Common myeloid progenitor, CD34-positive (primary cell): ENCODE results near the gene PTGES2.
"Not testable (repeated sequence)": the region's sequence is repeated elsewhere in the genome, so short reads cannot be mapped to it uniquely, and the experiment has no call there.

Experiments used
- CTCF ChIA-PET: fragments of 350-600 bp; sonication (Branson Sonifier 250); formaldehyde crosslinking; loops from one replicate; lab custom pipeline; 2021; ENCODE audit warnings: antibody characterized with exemption; lab: Charles Lee
- POLR2A ChIA-PET: fragments of 350-600 bp; sonication (Branson Sonifier 250); formaldehyde crosslinking; loops from one replicate; lab custom pipeline; 2021; ENCODE audit warnings: antibody characterized with exemption; lab: Charles Lee
- DNase-seq, 3 donors: peaks; one replicate each; pipeline versions ENCODE4 v3.0.0 to v3.0.0-alpha.2; 2013
- H3K27ac ChIP-seq, 2 experiments: 1 replicate in 1 of 2; 2 replicates in 1 of 2; pipeline ENCODE4 v1.7.0; 2013; ENCODE audit warnings: inconsistent platforms in 2 of 2, low read length in 2 of 2, mild to moderate bottlenecking in 2 of 2, low read depth in 1 of 2, moderate library complexity in 1 of 2; ENCODE audit not compliant: severe bottlenecking in 2 of 2, insufficient read depth in 1 of 2, poor library complexity in 1 of 2
- H3K27me3 ChIP-seq, 5 experiments: replicated peaks in 2 of 5; 1 replicate in 3 of 5; 2 replicates in 2 of 5; pipeline versions ENCODE4 v1.6.1 to v1.7.0; 2013; ENCODE audit warnings: low read length in 4 of 5, mild to moderate bottlenecking in 2 of 5, moderate library complexity in 2 of 5, inconsistent platforms in 1 of 5; ENCODE audit not compliant: insufficient read depth in 5 of 5, control insufficient read depth in 4 of 5
- H3K36me3 ChIP-seq, 4 experiments: 1 replicate in 2 of 4; 2 replicates in 2 of 4; pipeline versions ENCODE4 v1.6.1 to v1.7.0; 2013; ENCODE audit warnings: low read length in 3 of 4, control low read depth in 1 of 4, mild to moderate bottlenecking in 1 of 4; ENCODE audit not compliant: control insufficient read depth in 4 of 4, insufficient read depth in 4 of 4
- H3K4me1 ChIP-seq, 4 experiments: 1 replicate in 3 of 4; 2 replicates in 1 of 4; pipeline versions ENCODE4 v1.6.1 to v1.7.1; 2013; ENCODE audit warnings: low read length in 3 of 4, mild to moderate bottlenecking in 3 of 4, control low read depth in 1 of 4, inconsistent platforms in 1 of 4, moderate library complexity in 1 of 4; ENCODE audit not compliant: control insufficient read depth in 4 of 4, insufficient read depth in 4 of 4; ENCODE audit errors: control extremely low read depth in 1 of 4
- H3K4me3 ChIP-seq, 7 experiments: 1 replicate in 4 of 7; 2 replicates in 3 of 7; pipeline versions ENCODE4 v1.5.1 to v1.7.0; 2013; ENCODE audit warnings: mild to moderate bottlenecking in 7 of 7, low read length in 6 of 7, moderate library complexity in 6 of 7, inconsistent platforms in 2 of 7, low read depth in 2 of 7, control low read depth in 1 of 7; ENCODE audit not compliant: insufficient read depth in 4 of 7, control insufficient read depth in 1 of 7; ENCODE audit errors: extremely low read depth in 1 of 7
- H3K9me3 ChIP-seq, 5 experiments: 1 replicate in 4 of 5; 2 replicates in 1 of 5; pipeline versions ENCODE4 v1.6.1 to v1.7.1; 2013; ENCODE audit warnings: low read length in 4 of 5, mild to moderate bottlenecking in 2 of 5, inconsistent platforms in 1 of 5, low read depth in 1 of 5, moderate library complexity in 1 of 5; ENCODE audit not compliant: control insufficient read depth in 4 of 5, insufficient read depth in 2 of 5; ENCODE audit errors: control extremely low read depth in 1 of 5
- WGBS: methylation state at CpG from one replicate; pipeline ENCODE4 v1.1.5; 2013; ENCODE audit not compliant: insufficient coverage; 5-methylcytosine and 5-hydroxymethylcytosine counted together

The PTGES2 gene

DNA sequence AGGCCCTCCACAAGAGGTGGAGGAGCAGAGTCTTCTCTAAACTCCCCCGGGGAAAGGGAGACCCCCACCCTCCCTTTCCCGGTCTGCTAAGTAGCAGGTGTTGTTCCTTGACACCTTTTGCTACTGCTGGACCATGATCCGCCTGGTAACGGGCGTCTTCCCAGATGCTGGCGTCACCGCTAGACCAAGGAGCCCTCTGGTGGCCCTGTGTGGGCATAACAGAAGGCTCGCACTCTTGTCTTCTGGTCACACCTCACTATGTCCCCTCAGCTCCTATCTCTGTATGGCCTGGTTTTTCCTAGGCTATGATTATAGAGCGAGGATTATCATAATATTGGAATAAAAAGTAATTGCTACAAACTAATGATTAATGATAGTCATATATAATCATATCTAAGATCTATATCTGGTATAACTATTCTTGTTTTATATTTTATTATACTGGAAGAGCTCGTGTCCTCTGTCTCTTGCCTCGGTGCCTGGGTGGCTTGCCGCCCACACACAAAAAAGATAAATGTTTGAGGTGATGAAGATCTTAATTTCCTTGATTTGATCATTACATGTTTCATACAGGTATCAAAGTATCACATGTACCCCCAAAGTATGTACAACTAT is 2.6 kb upstream of the PTGES2 start:
- POLR2A ChIA-PET, H3K9me3 ChIP-seq, H3K36me3 ChIP-seq, DNase-seq, H3K27me3 ChIP-seq, H3K27ac ChIP-seq, H3K4me3 ChIP-seq: not testable (repeated sequence)
- peaks cover 0 to 29% (median 26%) of the 10 kb centered on the region in 4 experiments for H3K4me1 ChIP-seq
- CTCF ChIA-PET = interaction anchor here (1.4 kb wide), 1 partner anchor 13 kb away, joined by 4 read pairs; no protein-coding TSS in a partner anchor
- 40% methylated on average over 1 of the region's 12 CpGs for WGBS

DNA sequence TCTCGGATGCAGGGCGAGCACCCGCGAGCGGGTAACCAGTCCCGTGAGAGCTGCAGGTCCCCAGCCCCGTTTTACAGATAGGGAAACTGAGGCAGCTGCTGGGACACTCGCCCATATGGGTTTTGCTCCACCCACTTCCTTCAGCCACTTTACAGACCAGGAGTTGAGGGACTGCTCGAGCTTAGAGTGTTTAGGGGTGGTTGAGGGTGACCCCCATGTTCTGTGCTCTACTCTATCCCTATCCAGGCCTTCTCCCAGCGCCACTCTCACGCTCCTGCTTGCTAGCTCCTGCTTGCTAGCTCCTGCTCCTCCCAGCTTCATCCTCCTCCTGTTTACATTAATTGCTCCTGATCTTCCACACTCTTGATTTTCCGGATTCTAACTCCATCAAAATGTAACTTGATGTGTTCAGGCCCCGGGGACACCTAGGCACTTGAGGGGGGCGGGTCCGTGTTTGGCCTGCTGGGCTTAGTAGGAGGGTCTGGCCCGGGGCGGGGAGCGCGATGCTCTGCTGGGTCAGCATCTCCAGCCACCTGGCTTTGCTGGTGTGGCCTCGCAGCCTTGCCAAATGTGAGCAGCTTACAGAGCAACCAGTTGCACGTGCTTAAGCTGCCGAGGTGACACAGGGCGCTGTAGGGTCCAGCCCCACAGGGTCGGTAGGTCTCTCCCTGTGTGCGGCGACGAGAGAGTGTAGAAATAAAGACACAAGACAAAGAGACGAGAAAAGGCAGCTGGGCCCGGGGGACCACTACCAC is 1.5 kb upstream of the PTGES2 start:
- CTCF ChIA-PET = interaction anchor here (0.9 to 1.6 kb wide), 7 partner anchors 8 to 186 kb away, joined by 3 to 6 read pairs (median 4); no protein-coding TSS in a partner anchor
- Histone ChIP-seq H3K27ac (peak overlapping the region in 1 of 2 experiments; percentile 92), H3K36me3 (peaks cover 0 to 15% (median under 1%) of the 10 kb centered on the region in 4 experiments), H3K9me3 (no peaks in the 10 kb centered on the region), H3K4me1 (peaks cover 0 to 31% (median 27%) of the 10 kb centered on the region in 4 experiments), H3K4me3 (peak overlapping the region; percentile 83 to 96 (median 86)), H3K27me3 (no peaks in the 10 kb centered on the region)
- DNase-seq = no peak
- POLR2A ChIA-PET = interaction anchor here (2.0 kb wide), 1 partner anchor 11 kb away, joined by 6 read pairs; no protein-coding TSS in a partner anchor
- WGBS = 76% methylated on average over 20 of the region's 29 CpGs

DNA sequence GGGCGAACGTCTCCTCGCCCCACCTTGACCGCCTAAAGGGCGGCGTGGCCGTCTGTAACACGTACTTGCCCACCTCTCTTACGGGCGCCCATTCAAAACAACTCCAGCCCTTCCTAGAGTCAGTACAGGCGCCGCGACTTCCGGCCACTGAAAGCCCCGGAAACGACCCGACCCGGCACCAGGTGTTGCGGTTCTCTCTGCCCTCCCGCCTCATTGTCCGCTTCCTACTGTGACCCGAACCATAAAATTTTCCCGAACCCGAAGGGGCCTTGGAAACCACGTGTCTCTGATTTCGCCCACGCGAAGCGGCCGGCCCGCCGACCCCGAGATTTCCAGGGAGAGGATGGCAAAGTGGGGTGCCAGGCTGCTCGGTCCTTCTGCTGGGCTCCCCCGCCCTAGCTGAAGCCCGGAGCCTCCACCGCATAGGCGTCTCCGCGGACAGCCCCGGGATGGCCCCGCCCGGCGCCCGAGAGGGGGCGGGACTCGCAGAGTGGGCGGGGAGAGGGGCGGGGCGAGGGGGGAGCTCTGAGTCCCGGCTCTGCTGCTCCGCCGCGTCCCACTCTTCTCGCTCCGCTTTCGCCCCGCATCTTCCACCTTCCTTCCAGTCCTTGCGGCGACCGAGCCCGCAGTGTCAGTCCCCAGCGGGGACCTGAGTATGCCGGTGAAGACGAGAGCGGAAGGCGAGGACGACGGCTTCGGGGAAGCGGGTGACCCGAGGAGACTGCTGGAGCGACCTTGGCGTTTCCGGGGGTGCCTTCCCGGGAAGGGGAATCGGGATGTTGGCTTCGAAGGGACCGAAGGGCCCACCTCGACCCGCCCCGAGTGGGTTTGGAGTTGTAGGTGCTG is 684 bp upstream of the PTGES2 start:
- Histone ChIP-seq H3K4me1 (peaks cover 0 to 31% (median 27%) of the 10 kb centered on the region in 4 experiments), H3K36me3 (peaks cover 0 to 22% (median 6%) of the 10 kb centered on the region in 4 experiments), H3K9me3 (no peaks in the 10 kb centered on the region), H3K4me3 (peak overlapping the region; percentile 83 to 96 (median 86)), H3K27ac (peak overlapping the region; percentile 84 to 92), H3K27me3 (no peaks in the 10 kb centered on the region)
- ChIA-PET CTCF (interaction anchor here (0.9 to 1.6 kb wide), 6 partner anchors 9 to 186 kb away, joined by 3 to 6 read pairs (median 4); no protein-coding TSS in a partner anchor), POLR2A (interaction anchor here (2.0 kb wide), 1 partner anchor 11 kb away, joined by 6 read pairs; no protein-coding TSS in a partner anchor)
- WGBS = under 1% methylated on average over 71 of the region's 82 CpGs
- peak; percentile 92 to 95 (median 95) for DNase-seq

DNA sequence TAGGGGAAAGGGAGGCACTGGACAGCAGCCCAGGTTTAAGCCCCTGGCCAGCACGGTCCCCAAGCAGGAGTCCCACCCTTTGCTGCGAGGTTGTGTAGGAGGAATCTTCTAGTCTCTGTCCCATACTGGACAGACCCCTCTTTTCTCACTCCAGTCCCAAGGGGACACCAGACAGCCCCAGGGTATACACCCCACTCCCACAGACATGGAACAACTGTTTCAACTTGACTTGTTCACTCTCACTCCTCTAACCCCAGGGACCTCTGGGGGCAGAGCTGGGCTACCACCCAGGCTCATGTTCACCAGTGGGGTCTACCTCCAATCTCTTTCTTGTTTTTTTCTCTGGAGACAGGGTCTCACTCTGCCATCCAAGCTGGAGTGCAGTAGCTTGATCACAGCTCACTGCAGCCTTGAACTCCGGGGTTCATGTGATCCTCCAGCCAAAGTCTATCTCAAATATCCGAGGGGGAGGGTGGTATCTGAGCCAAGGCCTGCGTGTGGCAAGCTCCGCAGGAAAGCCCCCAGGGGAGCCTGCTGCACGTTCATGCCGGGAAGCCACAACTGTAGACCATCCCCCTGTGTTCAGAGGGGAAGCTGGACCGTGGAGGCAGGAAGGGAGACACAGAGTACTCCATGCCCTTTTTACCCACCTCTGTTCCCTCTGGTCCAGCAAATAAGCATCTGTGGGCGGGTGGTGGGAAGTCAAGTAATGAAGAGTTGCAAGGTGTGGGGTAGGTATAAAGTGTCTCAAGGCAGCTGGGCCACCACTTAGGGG is 1.8 kb downstream of the PTGES2 start:
- peak overlapping the region in 2 of 7 experiments; percentile 25 to 45 for H3K4me3 ChIP-seq
- no peaks in the 10 kb centered on the region for H3K9me3 ChIP-seq
- peaks cover 0 to 31% (median 27%) of the 10 kb centered on the region in 4 experiments for H3K4me1 ChIP-seq
- no peak overlapping the region for H3K27ac ChIP-seq
- CTCF ChIA-PET = interaction anchor here (0.8 to 3.8 kb wide), 10 partner anchors 9 to 182 kb away, joined by 3 to 18 read pairs (median 5); partner anchors contain the start of gene BBLN
- no peak for DNase-seq
- H3K36me3 ChIP-seq = peaks cover 2 to 42% (median 23%) of the 10 kb centered on the region in 4 experiments
- no peaks in the 10 kb centered on the region for H3K27me3 ChIP-seq
- WGBS = 79% methylated on average over 6 of the region's 10 CpGs
- POLR2A ChIA-PET = interaction anchor here (0.5 kb wide), 1 partner anchor 241 kb away, joined by 3 read pairs; no protein-coding TSS in a partner anchor

DNA sequence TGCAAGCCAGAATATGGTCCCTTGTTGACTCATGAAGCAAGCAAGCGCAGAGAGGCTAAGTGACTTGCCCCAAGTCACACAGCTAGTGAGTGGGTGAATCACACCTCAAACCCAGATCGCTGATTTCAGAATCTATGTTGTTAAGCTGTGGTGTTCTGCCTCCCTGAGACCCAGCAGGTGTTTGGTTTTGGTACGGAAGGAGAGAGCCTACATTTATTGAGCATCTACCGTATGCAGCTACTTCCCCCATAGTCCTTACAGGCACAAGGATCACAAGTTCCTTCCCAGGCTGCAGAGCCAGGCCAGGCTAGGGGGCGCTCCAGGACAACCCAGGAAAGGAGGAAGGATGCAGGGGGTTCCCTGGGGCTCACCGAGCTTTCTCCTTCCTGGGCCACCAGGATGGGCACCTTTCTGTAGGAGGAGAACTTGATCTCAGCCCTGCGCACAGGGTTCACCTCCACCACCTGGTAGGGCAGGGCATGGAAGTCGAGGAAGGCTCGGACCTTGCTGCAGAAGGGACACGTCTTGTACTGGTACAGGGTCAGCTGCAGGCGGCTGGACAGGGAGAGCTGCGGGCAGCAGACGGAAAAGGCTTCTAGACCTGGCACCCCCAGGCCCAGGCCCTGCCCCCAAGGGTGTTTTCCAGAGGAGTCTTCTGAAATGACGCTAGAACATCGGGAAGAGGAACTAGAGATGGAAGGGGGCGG is 2.5 kb downstream of the PTGES2 start:
- no peaks in the 10 kb centered on the region for H3K27me3 ChIP-seq
- POLR2A ChIA-PET = interaction anchor here (0.5 kb wide), 1 partner anchor 241 kb away, joined by 3 read pairs; no protein-coding TSS in a partner anchor
- CTCF ChIA-PET = interaction anchor here (0.9 to 3.8 kb wide), 13 partner anchors 8 to 328 kb away, joined by 3 to 18 read pairs (median 5); partner anchors contain the start of gene BBLN
- H3K4me3 ChIP-seq = peak overlapping the region in 1 of 7 experiments; percentile 7
- peaks cover 2 to 50% (median 27%) of the 10 kb centered on the region in 4 experiments for H3K36me3 ChIP-seq
- peaks cover 0 to 31% (median 27%) of the 10 kb centered on the region in 4 experiments for H3K4me1 ChIP-seq
- WGBS = 66% methylated on average over 12 of the region's 16 CpGs
- DNase-seq = peak; percentile 55 to 66 (median 57)
- no peak overlapping the region for H3K27ac ChIP-seq
- H3K9me3 ChIP-seq = no peaks in the 10 kb centered on the region
